Hepatocyte (in vitro differentiated cells): ENCODE results near the gene MAPRE3. TPM values are rescaled to one million over a fixed set of nuclear protein-coding genes. Genes with fewer than 3 reads are reported as not detected.

Experiments used
- DNase-seq: peaks from one replicate; pipeline ENCODE4 v3.0.0-alpha.2; 2016; ENCODE audit warnings: low spot score
- H2AFZ ChIP-seq: fragments of 200-600 bp; sonication (generic); 2 replicates; pipeline ENCODE4 v1.6.0; 2016; ENCODE audit warnings: antibody characterized with exemption, mild to moderate bottlenecking
- H3K27ac ChIP-seq: fragments of 200-600 bp; sonication (generic); 2 replicates; pipeline ENCODE4 v1.5.1; 2016; ENCODE audit warnings: mild to moderate bottlenecking
- H3K27me3 ChIP-seq: fragments of 200-600 bp; sonication (generic); 2 replicates; pipeline ENCODE4 v1.6.1; 2016
- H3K36me3 ChIP-seq: fragments of 200-600 bp; sonication (generic); replicated peaks from 2 replicates; pipeline ENCODE4 v1.5.1; 2016; ENCODE audit warnings: low read depth; ENCODE audit not compliant: insufficient read depth
- H3K4me1 ChIP-seq: fragments of 200-600 bp; sonication (generic); 2 replicates; pipeline ENCODE4 v1.5.1; 2016; ENCODE audit warnings: mild to moderate bottlenecking, moderate library complexity; ENCODE audit not compliant: insufficient read depth
- H3K4me2 ChIP-seq: fragments of 200-600 bp; sonication (generic); 2 replicates; pipeline ENCODE4 v1.6.0; 2016
- H3K4me3 ChIP-seq: fragments of 200-600 bp; sonication (generic); 2 replicates; pipeline ENCODE4 v1.5.1; 2016; ENCODE audit warnings: mild to moderate bottlenecking
- H3K79me2 ChIP-seq: fragments of 200-600 bp; sonication (generic); 2 replicates; pipeline ENCODE4 v1.6.0; 2017; ENCODE audit warnings: mild to moderate bottlenecking
- H3K9me2 ChIP-seq: fragments of 200-600 bp; sonication (generic); replicated peaks from 2 replicates; pipeline ENCODE4 v1.6.0; 2017; ENCODE audit warnings: mild to moderate bottlenecking; ENCODE audit not compliant: insufficient read depth
- H3K9me3 ChIP-seq: fragments of 200-600 bp; sonication (generic); 2 replicates; pipeline ENCODE4 v1.5.1; 2016; ENCODE audit warnings: low read depth, mild to moderate bottlenecking
- H4K20me1 ChIP-seq: fragments of 200-600 bp; sonication (generic); 2 replicates; pipeline ENCODE4 v1.6.0; 2016; ENCODE audit warnings: mild to moderate bottlenecking; ENCODE audit not compliant: insufficient read depth, poor library complexity, severe bottlenecking
- CTCF ChIP-seq: fragments of 200-600 bp; sonication (generic); IDR thresholded peaks from 2 replicates; pipeline ENCODE4 v1.5.1; 2016; ENCODE audit warnings: antibody characterized with exemption, mild to moderate bottlenecking; ENCODE audit not compliant: poor library complexity
- EZH2 ChIP-seq: fragments of 200-600 bp; sonication (generic); IDR thresholded peaks from 2 replicates; pipeline ENCODE4 v1.6.1; 2016; ENCODE audit warnings: antibody characterized with exemption, mild to moderate bottlenecking, borderline replicate concordance
- EZH2phosphoT487 ChIP-seq: fragments of 200-600 bp; sonication (generic); IDR thresholded peaks from one replicate; pipeline ENCODE4 v1.6.1; 2018; ENCODE audit warnings: antibody characterized with exemption, mild to moderate bottlenecking, low read depth, moderate library complexity; ENCODE audit not compliant: unreplicated experiment, severe bottlenecking
- WGBS: methylation state at CpG from one replicate; pipeline ENCODE4 v1.1.6; 2016; ENCODE audit warnings: low lambda C conversion rate; ENCODE audit errors: missing lambda C conversion rate; 5-methylcytosine and 5-hydroxymethylcytosine counted together
- polyA plus RNA-seq: library from polyadenylated mRNA; unstranded; fragments of >200 nt; fragmentation: Nextera tagmentation; extraction: Ambion mirVana; gene quantifications from 2 replicates; pipeline ENCODE4 v1.2.1, GENCODE V29; 2016
- total RNA-seq: library from RNA; depleted of rRNA; stranded (reverse); fragments of >200 nt; gene quantifications from 2 replicates; pipeline ENCODE4 v1.2.3, GENCODE V29; 2014

MAPRE3 gene
- total and polyA plus RNA-seq, 2 experiments from 2014 or later, result 8.6 to 23.6 TPM

- H3K4me2 ChIP-seq, result no peak overlapping the region
- no peaks in the 10 kb centered on the region for H3K9me3 ChIP-seq
- no peak for TF ChIP-seq EZH2
- no peak for TF ChIP-seq EZH2phosphoT487
- TF ChIP-seq CTCF, result no peak
- H4K20me1 ChIP-seq, result no peaks in the 10 kb centered on the region
- no peak overlapping the region for H3K27ac ChIP-seq
- peaks cover 23% of the 10 kb centered on the region for H3K27me3 ChIP-seq
- H3K4me3 ChIP-seq, result no peak overlapping the region
- DNase-seq, result no peak
- no peak overlapping the region for H2AFZ ChIP-seq
- no peaks in the 10 kb centered on the region for H3K36me3 ChIP-seq
- no peaks in the 10 kb centered on the region for H3K9me2 ChIP-seq
- H3K4me1 ChIP-seq, result no peaks in the 10 kb centered on the region
- H3K79me2 ChIP-seq, result no peaks in the 10 kb centered on the region
- WGBS, result 94% methylated on average over 3 of the region's 3 CpGs
Measured at GRCh38 chr2:26951236-26951635, 19.2 kb upstream of the MAPRE3 start.

GRCh38 chr2:26952374-26952773 is 18.1 kb upstream of the MAPRE3 start:
- Histone ChIP-seq H4K20me1 (no peaks in the 10 kb centered on the region), H3K4me2 (no peak overlapping the region), H3K27me3 (peaks cover 27% of the 10 kb centered on the region), H3K36me3 (no peaks in the 10 kb centered on the region), H3K9me2 (no peaks in the 10 kb centered on the region), H3K4me3 (no peak overlapping the region), H3K4me1 (no peaks in the 10 kb centered on the region), H3K9me3 (no peaks in the 10 kb centered on the region), H3K79me2 (no peaks in the 10 kb centered on the region), H3K27ac (no peak overlapping the region), H2AFZ (no peak overlapping the region)
- TF ChIP-seq CTCF (no peak), EZH2 (no peak)
- no peak for DNase-seq
- 54% methylated on average over 4 of the region's 4 CpGs for WGBS

- TF ChIP-seq CTCF, result no peak
- TF ChIP-seq EZH2, result no peak
- no peak for TF ChIP-seq EZH2phosphoT487
- 93% methylated on average over 4 of the region's 4 CpGs for WGBS
- H3K9me3 ChIP-seq, result no peaks in the 10 kb centered on the region
- DNase-seq, result no peak
- peaks cover 34% of the 10 kb centered on the region for H3K27me3 ChIP-seq
- H3K79me2 ChIP-seq, result no peaks in the 10 kb centered on the region
- H3K4me3 ChIP-seq, result no peak overlapping the region
- H3K36me3 ChIP-seq, result no peaks in the 10 kb centered on the region
- H4K20me1 ChIP-seq, result no peaks in the 10 kb centered on the region
- H3K27ac ChIP-seq, result no peak overlapping the region
- no peaks in the 10 kb centered on the region for H3K9me2 ChIP-seq
- no peak overlapping the region for H3K4me2 ChIP-seq
- no peaks in the 10 kb centered on the region for H3K4me1 ChIP-seq
- no peak overlapping the region for H2AFZ ChIP-seq
Measured at GRCh38 chr2:26954135-26954534, 16.3 kb upstream of the MAPRE3 start.

- Histone ChIP-seq H3K27me3 (peaks cover 39% of the 10 kb centered on the region), H2AFZ (no peak overlapping the region)
- WGBS, result 86% methylated on average over 3 of the region's 3 CpGs
Measured at GRCh38 chr2:26957041-26957440, 13.4 kb upstream of the MAPRE3 start.

More at GRCh38 chr2:26957041-26957440, 13.4 kb upstream of the MAPRE3 start:
- no peaks in the 10 kb centered on the region for H3K4me1 ChIP-seq
- no peak overlapping the region for H3K4me2 ChIP-seq
- no peak for TF ChIP-seq CTCF
- no peak for TF ChIP-seq EZH2phosphoT487
- TF ChIP-seq EZH2, result no peak
- H3K9me3 ChIP-seq, result no peaks in the 10 kb centered on the region
- no peak overlapping the region for H3K27ac ChIP-seq
- H4K20me1 ChIP-seq, result no peaks in the 10 kb centered on the region
- H3K4me3 ChIP-seq, result no peak overlapping the region
- no peaks in the 10 kb centered on the region for H3K9me2 ChIP-seq
- no peak for DNase-seq
- no peaks in the 10 kb centered on the region for H3K36me3 ChIP-seq
- H3K79me2 ChIP-seq, result no peaks in the 10 kb centered on the region
